Transverse colon (tissue), 4 donors: ENCODE measurements around the gene KCNQ2. TPM values are rescaled to one million over a fixed set of nuclear protein-coding genes. Genes with fewer than 3 reads are reported as not detected.

Experiments used
- DNase-seq: peaks from one replicate; pipeline ENCODE4 v3.0.0-alpha.2; 2019
- H3K27ac ChIP-seq, 4 donors: fragments of 200-600 bp; sonication (generic); 2 replicates each; pipeline ENCODE4 v1.5.1; 2016 to 2018; ENCODE audit warnings: inconsistent platforms in 4 of 4
- H3K27me3 ChIP-seq: fragments of 200-600 bp; sonication (generic); 2 replicates; pipeline ENCODE4 v1.5.1; 2017; ENCODE audit warnings: inconsistent platforms
- H3K36me3 ChIP-seq, 4 donors: fragments of 200-600 bp; sonication (generic); 2 replicates each; pipeline ENCODE4 v1.5.1; 2017 to 2019; ENCODE audit warnings: inconsistent platforms in 4 of 4
- H3K4me1 ChIP-seq, 4 donors: fragments of 200-600 bp; sonication (generic); 2 replicates each; pipeline ENCODE4 v1.5.1; 2017 to 2020; ENCODE audit warnings: inconsistent platforms in 4 of 4
- H3K4me3 ChIP-seq, 4 donors: fragments of 200-600 bp; sonication (generic); 1 replicate in 1 of 4; 2 replicates in 3 of 4; pipeline versions ENCODE4 v1.5.1 to v1.6.1; 2017 to 2019; ENCODE audit warnings: inconsistent platforms in 4 of 4
- H3K9me3 ChIP-seq, 2 donors: fragments of 200-600 bp; sonication (generic); 2 replicates each; pipeline ENCODE4 v1.5.1; 2017 to 2019; ENCODE audit warnings: inconsistent platforms in 2 of 2
- CTCF ChIP-seq, 5 experiments: fragments of 200-600 bp in 3 of 5; fragments of 450-650 bp in 2 of 5; sonication (generic) in 3 of 5; IDR thresholded peaks; 1 replicate in 2 of 5; 2 replicates in 3 of 5; pipeline ENCODE4 v1.5.1; 2016 to 2017; ENCODE audit warnings: antibody characterized with exemption in 5 of 5, inconsistent platforms in 3 of 5, mild to moderate bottlenecking in 2 of 5, moderate library complexity in 1 of 5
- EP300 ChIP-seq: sonication (generic); formaldehyde crosslinking; IDR thresholded peaks from one replicate; pipeline ENCODE4 v1.6.1; 2017; ENCODE audit warnings: antibody characterized with exemption, low read depth
- POLR2A ChIP-seq: fragments of 450-650 bp; IDR thresholded peaks from one replicate; pipeline ENCODE4 v1.6.1; 2016; ENCODE audit warnings: antibody characterized with exemption, mild to moderate bottlenecking, moderate library complexity
- POLR2AphosphoS5 ChIP-seq, 3 donors: sonication (generic); formaldehyde crosslinking; IDR thresholded peaks; one replicate each; pipeline ENCODE4 v1.6.1; 2016; ENCODE audit warnings: antibody characterized with exemption in 3 of 3
- WGBS, 2 donors: methylation state at CpG; one replicate each; pipeline ENCODE4 v1.1.5; 2018; ENCODE audit warnings: low coverage in 1 of 2; 5-methylcytosine and 5-hydroxymethylcytosine counted together
- in situ Hi-C, 4 donors: fragments of 200-750 bp; cut with MboI; loops; one replicate each; pipeline versions ENCODE4 v1.15.0 to v1.15.1; 2017; ENCODE audit warnings: low sequenced_read_pairs in 3 of 4, low pct_ligation_motif_present in 1 of 4, low pct_unique_long_range_greater_than_20kb in 1 of 4
- intact Hi-C: fragments of 100-400 bp; cut with DNase I; formaldehyde crosslinking; loops from one replicate; pipeline ENCODE4 v1.15.1; 2023; ENCODE audit warnings: low total_unique reads
- total RNA-seq, 4 donors: library from RNA; depleted of rRNA; stranded (reverse); fragments of >200 nt; gene quantifications; one replicate each; pipeline ENCODE4 v1.1.0, GENCODE V29; 2016

KCNQ2 gene
- total RNA-seq, 4 donors from 2014 or later: 0.32 to 0.41 (median 0.37) TPM; not detected in 1

DNA sequence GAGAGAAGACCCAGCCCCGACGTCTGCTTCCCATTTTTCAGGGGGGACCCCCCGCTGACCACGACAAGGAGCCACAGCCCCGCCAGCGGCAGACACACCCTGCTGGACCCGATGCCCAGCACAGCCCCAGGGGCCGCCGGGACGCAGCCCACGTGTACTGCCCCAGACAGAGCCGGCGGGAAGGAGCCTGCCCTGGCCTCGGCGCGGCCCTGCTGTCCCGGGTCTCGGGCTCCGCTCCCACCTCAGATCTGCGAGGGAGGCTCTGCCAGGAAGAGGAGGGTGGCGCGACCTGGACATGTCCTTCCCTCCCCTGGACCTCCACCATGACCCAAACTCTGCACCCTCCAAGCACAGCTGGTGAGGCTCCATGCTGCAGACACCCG is 54.7 kb downstream of the KCNQ2 start:
- Histone ChIP-seq H3K4me3 (no peak overlapping the region), H3K36me3 (no peaks in the 10 kb centered on the region), H3K27me3 (peaks cover 32% of the 10 kb centered on the region), H3K9me3 (no peaks in the 10 kb centered on the region), H3K27ac (no peak overlapping the region), H3K4me1 (no peaks in the 10 kb centered on the region)
- no peak for DNase-seq
- TF ChIP-seq CTCF (IDR thresholded peaks at IDR 0.05) (no peak), EP300 (no peak)
- in situ Hi-C loops (no loop called here), intact Hi-C loops (no loop called here)
- 51% methylated on average over 5 of the region's 23 CpGs; no CpG with 5 or more reads in 1 of the 2 donors for WGBS, 2 donors

DNA sequence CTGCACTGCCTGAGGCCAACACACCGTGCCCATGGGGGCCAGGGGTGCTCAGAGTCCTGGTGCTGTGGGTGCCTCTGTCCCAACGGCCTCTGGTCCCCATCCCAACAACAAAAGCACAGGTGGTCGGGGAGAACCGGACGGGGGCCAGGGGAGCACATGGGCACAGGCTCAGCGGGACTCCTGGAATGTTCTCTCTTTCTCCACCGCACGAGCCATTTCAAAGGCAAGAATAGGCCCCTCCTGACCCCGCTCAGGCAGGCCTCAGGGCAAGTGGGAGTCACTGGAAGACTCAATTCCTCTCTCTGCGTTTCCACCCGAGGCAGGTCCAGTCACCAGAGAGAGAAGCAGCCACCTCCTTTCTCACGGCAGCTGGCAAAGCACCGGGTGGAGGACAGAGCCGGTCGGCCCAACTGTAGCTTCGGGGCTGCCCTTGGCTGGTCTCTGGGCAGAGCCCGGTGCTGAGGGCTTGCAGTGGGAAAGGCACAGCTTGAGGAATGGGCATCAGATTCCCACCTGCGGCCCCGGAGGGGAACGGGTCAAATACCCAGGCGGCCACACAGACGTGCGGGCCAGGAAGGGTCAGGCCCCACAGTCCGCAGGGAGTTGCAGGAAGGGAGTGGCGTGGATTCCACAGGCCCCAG is 55.2 kb downstream of the KCNQ2 start:
- Histone ChIP-seq H3K27me3 (peaks cover 32% of the 10 kb centered on the region), H3K9me3 (no peaks in the 10 kb centered on the region), H3K27ac (no peak overlapping the region), H3K36me3 (no peaks in the 10 kb centered on the region), H3K4me1 (no peaks in the 10 kb centered on the region), H3K4me3 (no peak overlapping the region)
- intact Hi-C loops: no loop called here
- WGBS, 2 donors: 56 to 69% methylated on average over 3 to 25 of the region's 25 CpGs
- no peak for DNase-seq
- in situ Hi-C loops: no loop called here
- no peak for TF ChIP-seq CTCF (IDR thresholded peaks at IDR 0.05)
- TF ChIP-seq POLR2A: no peak
- TF ChIP-seq EP300: no peak
- no peak for TF ChIP-seq POLR2AphosphoS5 (IDR thresholded peaks at IDR 0.05)

DNA sequence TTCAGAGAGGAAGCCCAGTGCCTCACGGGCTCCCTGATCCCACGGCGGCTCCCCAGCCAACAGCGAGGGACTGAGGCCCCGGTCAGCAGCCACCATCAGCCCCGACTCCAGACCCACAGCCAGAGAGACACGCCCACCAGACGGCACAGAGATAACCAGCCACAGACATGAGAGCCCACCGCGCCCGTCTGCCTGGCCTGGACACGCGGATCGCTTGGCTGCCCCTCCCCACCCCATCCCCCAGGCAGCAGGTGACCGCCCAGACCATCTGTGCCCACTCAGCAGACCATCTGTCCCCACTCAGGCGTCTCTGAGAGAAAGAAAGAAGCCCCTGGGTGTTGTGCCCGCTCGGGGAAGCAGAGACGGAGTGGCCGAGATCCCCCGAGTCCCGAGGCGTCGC is 55.8 kb downstream of the KCNQ2 start:
- in situ Hi-C loops (no loop called here), intact Hi-C loops (no loop called here)
- no peak for DNase-seq
- H3K27me3 ChIP-seq: peaks cover 29% of the 10 kb centered on the region
- no peak overlapping the region for H3K27ac ChIP-seq
- WGBS, 2 donors: 82% methylated on average over 24 of the region's 24 CpGs; no CpG with 5 or more reads in 1 of the 2 donors
- no peaks in the 10 kb centered on the region for H3K36me3 ChIP-seq
- no peak overlapping the region for H3K4me3 ChIP-seq
- TF ChIP-seq CTCF (IDR thresholded peaks at IDR 0.05): no peak
- TF ChIP-seq POLR2AphosphoS5 (IDR thresholded peaks at IDR 0.05): no peak
- no peak for TF ChIP-seq POLR2A
- no peak for TF ChIP-seq EP300
- H3K9me3 ChIP-seq: no peaks in the 10 kb centered on the region
- no peaks in the 10 kb centered on the region for H3K4me1 ChIP-seq

- Histone ChIP-seq H3K36me3 (no peaks in the 10 kb centered on the region), H3K4me3 (no peak overlapping the region), H3K4me1 (no peaks in the 10 kb centered on the region), H3K27me3 (peaks cover 28% of the 10 kb centered on the region), H3K9me3 (no peaks in the 10 kb centered on the region), H3K27ac (no peak overlapping the region)
- WGBS, 2 donors: 62% methylated on average over 31 of the region's 32 CpGs; no CpG with 5 or more reads in 1 of the 2 donors
- in situ Hi-C loops: no loop called here
- TF ChIP-seq EP300 (no peak), POLR2A (no peak), CTCF (IDR thresholded peaks at IDR 0.05) (no peak), POLR2AphosphoS5 (IDR thresholded peaks at IDR 0.05) (no peak)
- intact Hi-C loops: no loop called here
- DNase-seq: no peak
Observed at GRCh38 chr20:63415647-63416391, 56.6 kb downstream of the KCNQ2 start.
